ENCODE results near the gene MEGF6.

DNA sequence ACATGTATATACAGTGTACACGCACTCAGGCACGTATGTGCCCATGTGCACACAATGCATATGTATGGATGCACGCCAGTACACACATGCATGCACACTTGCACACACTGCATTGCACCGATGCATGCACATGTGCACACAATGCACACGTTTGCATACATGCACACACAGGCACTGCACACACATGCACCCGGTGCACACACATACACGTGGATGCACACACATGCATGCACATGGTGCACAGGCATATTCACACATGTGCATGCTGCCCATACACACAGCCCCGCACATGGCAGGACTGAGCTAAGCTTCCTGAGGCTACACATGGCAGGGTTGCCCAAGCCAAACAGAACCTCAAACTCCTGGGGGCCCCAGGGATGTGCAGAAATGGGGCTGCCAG, 137.3 kb downstream of the MEGF6 start:
- no peak for TF ChIP-seq ZFP3 (CRISPR knock-in tag; IDR thresholded peaks at IDR 0.05)
- TF ChIP-seq ZFP30 (CRISPR knock-in tag; IDR thresholded peaks at IDR 0.05) = no peak
- TF ChIP-seq RARB (CRISPR knock-in tag; IDR thresholded peaks at IDR 0.05) = no peak
- no peak for TF ChIP-seq ARNTL (CRISPR knock-in tag; IDR thresholded peaks at IDR 0.05; ENCODE audit: borderline replicate concordance, low read depth)
- no peak for TF ChIP-seq PPARA (CRISPR knock-in tag; IDR thresholded peaks at IDR 0.05; ENCODE audit: borderline replicate concordance)
- TF ChIP-seq PATZ1 (CRISPR knock-in tag; IDR thresholded peaks at IDR 0.05; ENCODE audit: borderline replicate concordance) = no peak

Data from SK-N-SH treated with all-trans-retinoic acid at 6 μM for 48 hours (cell line).